Memory B cell (primary cell): ENCODE measurements around the gene UACA.
"Not testable (repeated sequence)": the region's sequence is repeated elsewhere in the genome, so short reads cannot be mapped to it uniquely, and the experiment has no call there.

Experiments used
- ATAC-seq: fragments of 150-1000 bp; cut with Tn5 transposase; 2 replicates; pipeline ENCODE4 v1.10.0; 2021; ENCODE audit warnings: low read depth, mild to moderate bottlenecking, moderate library complexity
- DNase-seq, 2 donors: peaks; one replicate each; pipeline ENCODE4 v3.0.0; 2022; ENCODE audit warnings: low spot score in 2 of 2
- H3K27ac Mint-ChIP-seq: one replicate; pipeline ENCODE4 v1.8.0; 2022; ENCODE audit warnings: mild to moderate bottlenecking, moderate library complexity, mixed read lengths
- H3K27me3 Mint-ChIP-seq: one replicate; pipeline ENCODE4 v1.8.0; 2022; ENCODE audit warnings: mixed read lengths
- H3K36me3 Mint-ChIP-seq: one replicate; pipeline ENCODE4 v1.8.0; 2022; ENCODE audit warnings: mild to moderate bottlenecking, mixed read lengths
- H3K4me1 Mint-ChIP-seq: one replicate; pipeline ENCODE4 v1.8.0; 2022; ENCODE audit warnings: mixed read lengths
- H3K4me3 Mint-ChIP-seq: one replicate; pipeline ENCODE4 v1.8.0; 2022; ENCODE audit warnings: mild to moderate bottlenecking, moderate library complexity, mixed read lengths
- H3K9me3 Mint-ChIP-seq: one replicate; pipeline ENCODE4 v1.8.0; 2022; ENCODE audit warnings: mixed read lengths

The UACA gene

DNA sequence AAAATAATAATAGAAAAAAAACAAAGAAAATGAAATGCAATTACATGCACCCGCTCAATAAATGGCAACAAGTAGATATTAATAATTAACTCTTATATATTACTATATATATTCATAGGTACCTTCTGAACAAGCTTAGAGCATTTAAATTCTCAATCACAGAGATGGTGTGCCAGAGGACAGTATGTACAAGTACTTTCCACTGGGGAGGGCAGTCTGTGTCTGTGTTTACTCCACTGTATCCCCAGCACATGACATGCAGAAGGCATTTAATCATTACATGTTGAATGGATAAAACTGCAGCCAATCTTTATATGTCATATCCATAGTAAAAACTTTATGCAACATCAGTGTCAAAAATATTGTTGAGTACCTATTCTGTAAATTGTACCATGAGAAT lies 97.8 kb downstream of the UACA start:
- DNase-seq = no peak
- peaks cover 2% of the 10 kb centered on the region for H3K27me3 Mint-ChIP-seq
- no peak for ATAC-seq
- no peaks in the 10 kb centered on the region for H3K9me3 Mint-ChIP-seq
- no peak overlapping the region for H3K27ac Mint-ChIP-seq
- no peak overlapping the region for H3K4me3 Mint-ChIP-seq
- H3K4me1 Mint-ChIP-seq = no peaks in the 10 kb centered on the region
- no peaks in the 10 kb centered on the region for H3K36me3 Mint-ChIP-seq

DNA sequence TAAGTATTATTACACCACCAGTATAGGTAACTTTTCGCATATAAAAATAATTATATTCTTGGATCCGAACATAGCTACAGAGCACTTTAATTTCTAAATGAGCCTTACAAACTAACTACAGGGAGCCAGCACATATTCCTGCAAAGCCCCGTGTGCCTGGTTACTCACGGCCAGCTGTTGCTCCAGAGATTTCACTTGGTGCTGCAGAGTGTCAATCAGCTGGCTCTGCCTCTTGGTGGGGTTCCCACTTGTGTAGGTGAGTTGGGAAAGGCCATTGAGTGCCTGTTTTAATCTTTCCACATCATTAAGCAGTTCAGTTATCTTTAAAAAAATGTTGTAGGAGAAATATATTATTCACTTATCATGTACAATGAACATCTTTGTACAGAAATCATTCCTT lies 98.9 kb downstream of the UACA start:
- ATAC-seq (no peak), DNase-seq (no peak)
- peaks cover 7% of the 10 kb centered on the region for H3K27me3 Mint-ChIP-seq
- H3K27ac Mint-ChIP-seq = no peak overlapping the region
- peaks cover 2% of the 10 kb centered on the region for H3K36me3 Mint-ChIP-seq
- no peaks in the 10 kb centered on the region for H3K4me1 Mint-ChIP-seq
- H3K9me3 Mint-ChIP-seq = no peaks in the 10 kb centered on the region
- no peak overlapping the region for H3K4me3 Mint-ChIP-seq

DNA sequence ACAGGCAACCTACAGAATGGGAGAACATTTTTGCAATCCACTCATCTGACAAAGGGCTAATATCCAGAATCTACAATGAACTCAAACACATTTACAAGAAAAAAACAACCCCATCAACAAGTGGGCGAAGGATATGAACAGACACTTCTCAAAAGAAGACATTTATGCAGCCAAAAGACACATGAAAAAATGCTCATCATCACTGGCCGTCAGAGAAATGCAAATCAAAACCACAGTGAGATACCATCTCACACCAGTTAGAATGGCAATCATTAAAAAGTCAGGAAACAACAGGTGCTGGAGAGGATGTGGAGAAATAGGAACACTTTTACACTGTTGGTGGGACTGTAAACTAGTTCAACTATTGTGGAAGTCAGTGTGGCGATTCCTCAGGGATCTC lies 100.3 kb downstream of the UACA start:
- H3K4me3 Mint-ChIP-seq, H3K27ac Mint-ChIP-seq, H3K4me1 Mint-ChIP-seq, ATAC-seq, DNase-seq, H3K27me3 Mint-ChIP-seq, H3K9me3 Mint-ChIP-seq, H3K36me3 Mint-ChIP-seq: not testable (repeated sequence)

DNA sequence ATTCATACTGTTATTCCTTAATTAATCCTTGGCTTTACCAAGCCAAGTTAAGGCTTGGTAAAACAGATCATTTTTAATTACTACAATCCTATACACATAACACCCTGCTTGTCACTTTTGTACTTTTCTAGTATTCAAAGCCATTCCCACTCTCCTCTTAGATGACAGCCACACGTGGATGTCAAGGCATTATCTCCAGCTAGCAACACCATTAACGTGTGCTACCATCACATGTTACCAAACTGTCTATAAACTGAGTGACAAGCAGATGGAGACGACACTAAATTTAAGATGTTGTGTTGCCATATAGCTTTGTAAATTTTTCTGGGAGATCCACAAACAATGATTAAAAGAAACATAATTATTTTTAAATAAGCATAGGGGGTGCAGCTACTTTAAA lies 103.7 kb downstream of the UACA start:
- H3K36me3 Mint-ChIP-seq = peaks cover 2% of the 10 kb centered on the region
- no peaks in the 10 kb centered on the region for H3K9me3 Mint-ChIP-seq
- H3K4me1 Mint-ChIP-seq = no peaks in the 10 kb centered on the region
- H3K27me3 Mint-ChIP-seq = peaks cover 5% of the 10 kb centered on the region
- no peak for DNase-seq
- no peak overlapping the region for H3K4me3 Mint-ChIP-seq
- ATAC-seq = no peak
- no peak overlapping the region for H3K27ac Mint-ChIP-seq

DNA sequence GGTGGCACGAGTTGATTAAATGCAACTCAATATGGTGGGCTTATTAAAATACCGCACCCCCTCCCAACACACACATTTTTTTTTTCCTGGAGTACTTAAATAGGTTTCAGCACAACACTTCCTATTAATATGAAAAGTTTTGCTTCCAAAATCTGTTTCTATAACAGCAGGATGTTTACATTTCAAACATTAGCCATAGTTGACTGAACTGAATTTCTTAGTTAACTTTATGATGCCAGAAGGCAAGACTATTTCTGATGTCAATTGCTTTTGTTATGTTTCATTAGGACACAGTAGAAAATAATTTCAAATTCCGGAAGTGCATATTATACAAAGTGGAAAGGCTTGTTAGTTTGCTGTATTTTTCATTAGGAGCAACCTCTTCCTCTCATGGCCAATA lies 104.7 kb downstream of the UACA start:
- no peaks in the 10 kb centered on the region for H3K4me1 Mint-ChIP-seq
- no peak for ATAC-seq

DNA sequence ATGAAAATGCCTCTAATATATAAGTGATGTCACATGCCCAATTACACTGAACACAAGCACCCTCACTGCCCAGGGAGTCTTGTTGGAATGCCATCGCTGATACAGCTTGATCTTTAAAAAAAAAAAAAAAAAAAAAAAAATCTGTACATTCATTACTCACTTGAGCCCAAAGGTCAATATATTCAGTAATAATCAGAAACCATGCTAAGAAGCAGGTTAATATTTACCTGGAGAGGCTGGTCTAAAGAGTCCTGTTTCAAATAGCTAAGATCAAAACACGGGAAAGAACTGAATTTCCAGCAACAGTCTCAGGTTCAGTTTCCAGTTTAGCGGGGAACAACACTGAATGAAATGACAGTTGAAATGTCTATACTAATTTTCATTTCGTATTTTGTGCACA lies 109.9 kb downstream of the UACA start:
- H3K4me1 Mint-ChIP-seq = no peaks in the 10 kb centered on the region
- H3K27me3 Mint-ChIP-seq = peaks cover 5% of the 10 kb centered on the region
- no peak overlapping the region for H3K27ac Mint-ChIP-seq
- DNase-seq = no peak
- H3K36me3 Mint-ChIP-seq = no peaks in the 10 kb centered on the region
- H3K9me3 Mint-ChIP-seq = no peaks in the 10 kb centered on the region
- no peak for ATAC-seq
- H3K4me3 Mint-ChIP-seq = no peak overlapping the region

More for the DNA sequence above, 104.7 kb downstream of the UACA start:
- no peak for DNase-seq
- peaks cover 2% of the 10 kb centered on the region for H3K36me3 Mint-ChIP-seq
- H3K27me3 Mint-ChIP-seq = peaks cover 5% of the 10 kb centered on the region
- H3K4me3 Mint-ChIP-seq = no peak overlapping the region
- no peaks in the 10 kb centered on the region for H3K9me3 Mint-ChIP-seq
- no peak overlapping the region for H3K27ac Mint-ChIP-seq

DNA sequence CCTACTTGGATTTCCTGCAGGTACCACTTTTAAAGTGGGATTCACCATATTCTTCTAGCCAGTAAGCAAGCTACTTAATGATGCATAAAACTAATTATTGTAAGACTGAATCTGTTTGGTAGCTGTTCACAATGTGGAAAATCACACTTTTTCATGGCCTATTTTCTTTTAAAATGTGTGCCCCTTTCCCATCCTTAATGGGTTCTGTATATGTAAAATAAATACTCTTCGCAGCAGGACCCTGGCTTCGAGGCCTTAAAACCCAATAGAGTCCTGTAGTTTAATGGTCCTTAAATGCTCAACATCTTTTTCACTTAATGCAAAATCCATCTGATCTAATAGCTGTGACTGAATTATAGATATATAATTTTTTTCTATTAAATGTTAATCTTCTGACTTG lies 111.0 kb downstream of the UACA start:
- H3K4me3 Mint-ChIP-seq = no peak overlapping the region
- H3K36me3 Mint-ChIP-seq = no peaks in the 10 kb centered on the region
- H3K9me3 Mint-ChIP-seq = no peaks in the 10 kb centered on the region
- no peaks in the 10 kb centered on the region for H3K4me1 Mint-ChIP-seq
- peaks cover 5% of the 10 kb centered on the region for H3K27me3 Mint-ChIP-seq
- DNase-seq = no peak
- H3K27ac Mint-ChIP-seq = no peak overlapping the region
- ATAC-seq = no peak

DNA sequence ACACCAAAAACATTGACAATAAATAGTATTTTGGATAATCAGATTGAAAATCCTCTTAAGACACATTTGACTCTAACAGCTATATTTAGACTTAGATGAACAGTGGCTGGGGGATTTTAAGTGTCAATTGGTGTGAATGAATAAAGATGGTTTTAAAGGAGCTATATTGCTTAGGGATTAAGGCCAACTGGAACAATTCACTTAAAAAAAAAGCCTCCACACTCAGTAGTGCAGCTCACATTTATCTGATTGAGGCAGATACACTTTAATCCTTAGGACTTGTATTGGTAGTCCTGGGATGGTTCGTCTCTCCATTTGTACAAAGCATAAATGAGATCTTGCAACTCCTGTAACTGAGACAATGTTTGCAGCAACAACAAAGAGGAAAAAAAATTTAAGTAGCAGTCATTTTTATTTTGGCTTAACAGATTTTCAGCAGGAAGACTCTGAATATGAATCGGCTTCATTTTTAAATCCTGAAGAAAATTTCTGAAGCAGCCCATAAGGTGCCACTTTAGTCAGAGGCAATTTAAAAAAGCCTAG lies 112.0 kb downstream of the UACA start:
- Mint-ChIP-seq H3K4me3 (no peak overlapping the region), H3K4me1 (no peaks in the 10 kb centered on the region), H3K9me3 (no peaks in the 10 kb centered on the region), H3K27ac (no peak overlapping the region), H3K36me3 (no peaks in the 10 kb centered on the region), H3K27me3 (peaks cover 9% of the 10 kb centered on the region)
- ATAC-seq (no peak), DNase-seq (no peak)

DNA sequence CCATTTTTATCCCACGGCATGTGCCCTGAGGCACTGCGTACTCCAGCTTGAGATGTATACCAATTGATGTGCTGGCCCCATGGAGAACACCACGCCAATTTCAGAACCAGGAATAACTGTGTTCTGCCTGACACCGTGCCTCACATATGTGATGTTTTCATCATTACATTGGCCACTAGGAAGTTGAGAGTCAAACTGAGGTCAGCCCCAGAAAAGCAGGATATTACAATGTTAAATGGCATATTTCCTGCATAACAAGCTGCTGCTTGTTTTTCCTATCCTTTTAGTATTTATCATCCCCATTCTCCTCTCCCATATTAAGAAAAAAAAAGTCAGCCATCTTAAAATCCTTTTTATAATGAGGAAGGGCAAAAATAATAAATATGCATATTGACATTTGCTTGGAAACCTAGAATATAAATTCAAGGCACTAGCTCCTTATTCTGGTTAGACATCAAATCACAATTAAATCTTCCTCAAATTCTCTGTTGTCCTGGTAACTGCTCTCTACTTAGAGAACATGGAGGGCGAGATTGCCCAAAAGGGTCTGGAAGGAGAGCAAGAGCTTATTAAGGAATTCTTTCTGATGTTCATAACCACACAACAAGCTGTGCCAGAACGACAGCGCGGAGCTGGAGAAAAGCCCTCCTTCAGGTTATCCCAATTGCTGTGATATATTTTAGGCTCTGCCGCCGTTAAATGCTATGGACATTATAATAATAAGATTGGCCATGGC lies 112.6 kb downstream of the UACA start:
- Mint-ChIP-seq H3K27ac (no peak overlapping the region), H3K27me3 (peaks cover 12% of the 10 kb centered on the region), H3K36me3 (no peaks in the 10 kb centered on the region), H3K4me1 (no peaks in the 10 kb centered on the region), H3K9me3 (no peaks in the 10 kb centered on the region), H3K4me3 (no peak overlapping the region)
- no peak for DNase-seq
- no peak for ATAC-seq

DNA sequence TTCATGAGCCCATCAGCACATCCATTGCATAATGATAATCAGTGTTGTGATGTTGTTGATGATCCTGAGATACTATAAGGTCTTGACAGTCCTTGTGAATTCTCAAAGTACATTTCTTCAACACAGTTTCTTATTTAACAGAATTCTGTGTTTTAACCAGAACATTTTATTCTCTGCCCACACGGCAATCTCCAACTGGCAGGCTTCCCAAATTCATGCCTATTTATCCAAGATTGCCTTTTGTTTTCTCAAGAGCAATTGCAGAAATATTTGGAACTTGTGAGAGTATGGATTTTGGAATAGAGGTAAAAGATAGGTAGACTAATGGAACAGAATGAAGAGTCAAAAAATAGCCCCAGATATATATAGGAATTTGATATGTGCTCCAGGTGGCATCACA lies 116.0 kb downstream of the UACA start:
- Mint-ChIP-seq H3K27ac (no peak overlapping the region), H3K4me3 (no peak overlapping the region), H3K9me3 (no peaks in the 10 kb centered on the region), H3K36me3 (no peaks in the 10 kb centered on the region), H3K4me1 (no peaks in the 10 kb centered on the region), H3K27me3 (peaks cover 20% of the 10 kb centered on the region)
- ATAC-seq = no peak
- no peak for DNase-seq

DNA sequence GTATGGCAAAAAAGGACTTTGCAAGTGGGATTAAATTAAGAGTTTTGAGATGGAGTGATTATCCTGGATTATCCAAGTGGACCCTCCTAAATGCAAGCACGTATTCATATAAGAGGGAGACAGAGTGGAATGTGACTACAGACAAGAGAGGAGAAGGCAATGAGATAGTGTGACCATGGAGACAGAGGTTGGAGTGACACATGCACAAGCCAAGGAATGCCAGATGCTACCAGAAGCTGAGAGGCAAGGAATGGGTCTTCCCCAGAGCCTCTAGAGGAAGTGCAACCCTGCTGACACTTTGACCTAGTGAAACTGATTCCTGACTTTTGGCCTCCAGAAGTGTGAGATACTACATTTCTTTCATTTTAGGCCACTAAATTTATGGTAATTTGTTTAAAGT lies 117.2 kb downstream of the UACA start:
- Mint-ChIP-seq H3K4me1 (no peaks in the 10 kb centered on the region), H3K27me3 (peaks cover 21% of the 10 kb centered on the region), H3K9me3 (no peaks in the 10 kb centered on the region), H3K36me3 (no peaks in the 10 kb centered on the region), H3K27ac (no peak overlapping the region), H3K4me3 (no peak overlapping the region)
- ATAC-seq (no peak), DNase-seq (no peak)

DNA sequence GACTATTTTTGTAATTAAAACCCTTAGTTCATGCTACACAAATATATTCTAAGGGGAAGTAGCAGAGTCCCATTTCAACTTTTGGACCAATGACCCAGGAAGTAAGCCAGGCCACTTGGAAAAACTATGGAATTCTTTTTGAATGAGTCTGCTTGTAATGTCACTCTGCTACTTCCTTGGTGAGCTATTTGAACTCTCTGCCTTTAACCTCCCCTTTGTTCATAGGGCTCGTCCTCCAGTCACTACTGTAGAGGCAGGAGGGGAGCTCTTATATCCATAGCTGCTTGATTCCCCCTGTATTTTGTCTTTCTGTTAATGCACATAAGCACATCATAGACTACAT lies 119.6 kb downstream of the UACA start:
- Mint-ChIP-seq H3K27me3 (peaks cover 16% of the 10 kb centered on the region), H3K4me1 (no peaks in the 10 kb centered on the region), H3K9me3 (no peaks in the 10 kb centered on the region), H3K36me3 (no peaks in the 10 kb centered on the region), H3K4me3 (no peak overlapping the region), H3K27ac (no peak overlapping the region)
- DNase-seq (no peak), ATAC-seq (no peak)

DNA sequence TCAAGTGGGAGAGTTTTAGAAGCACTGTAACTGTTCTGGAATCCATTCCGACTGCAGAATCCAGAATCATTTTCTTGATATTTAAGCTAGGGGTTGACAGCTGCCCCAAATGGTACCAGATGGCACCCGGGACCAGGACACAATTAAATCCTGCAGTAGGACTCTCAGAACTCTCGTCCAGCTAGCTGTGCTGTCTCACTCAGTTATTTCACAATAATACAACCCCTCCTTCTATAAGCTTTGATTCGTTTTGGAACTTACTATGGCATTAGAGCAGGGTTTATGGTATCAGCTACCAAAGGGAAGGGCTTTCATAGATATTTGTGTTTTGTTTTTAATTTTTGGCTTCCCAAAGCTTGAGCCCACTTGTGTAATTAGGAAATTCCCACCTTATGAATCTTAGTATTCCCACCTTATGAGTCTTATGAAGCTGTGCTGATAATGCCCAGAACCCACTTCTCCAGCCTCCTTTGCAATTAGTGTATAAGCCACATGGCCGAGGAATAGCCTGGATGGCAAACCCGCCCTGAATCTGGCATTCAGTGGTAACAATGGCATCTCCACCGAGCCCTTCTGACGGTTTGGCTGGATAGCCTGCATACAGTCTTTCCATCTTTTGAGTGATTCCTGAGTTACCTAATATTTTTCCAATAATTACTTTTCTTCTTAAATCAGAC lies 120.1 kb downstream of the UACA start:
- no peaks in the 10 kb centered on the region for H3K4me1 Mint-ChIP-seq
- H3K4me3 Mint-ChIP-seq = no peak overlapping the region
- ATAC-seq (no peak), DNase-seq (no peak)
- peaks cover 19% of the 10 kb centered on the region for H3K27me3 Mint-ChIP-seq
- H3K36me3 Mint-ChIP-seq = no peaks in the 10 kb centered on the region
- H3K9me3 Mint-ChIP-seq = no peaks in the 10 kb centered on the region
- no peak overlapping the region for H3K27ac Mint-ChIP-seq

DNA sequence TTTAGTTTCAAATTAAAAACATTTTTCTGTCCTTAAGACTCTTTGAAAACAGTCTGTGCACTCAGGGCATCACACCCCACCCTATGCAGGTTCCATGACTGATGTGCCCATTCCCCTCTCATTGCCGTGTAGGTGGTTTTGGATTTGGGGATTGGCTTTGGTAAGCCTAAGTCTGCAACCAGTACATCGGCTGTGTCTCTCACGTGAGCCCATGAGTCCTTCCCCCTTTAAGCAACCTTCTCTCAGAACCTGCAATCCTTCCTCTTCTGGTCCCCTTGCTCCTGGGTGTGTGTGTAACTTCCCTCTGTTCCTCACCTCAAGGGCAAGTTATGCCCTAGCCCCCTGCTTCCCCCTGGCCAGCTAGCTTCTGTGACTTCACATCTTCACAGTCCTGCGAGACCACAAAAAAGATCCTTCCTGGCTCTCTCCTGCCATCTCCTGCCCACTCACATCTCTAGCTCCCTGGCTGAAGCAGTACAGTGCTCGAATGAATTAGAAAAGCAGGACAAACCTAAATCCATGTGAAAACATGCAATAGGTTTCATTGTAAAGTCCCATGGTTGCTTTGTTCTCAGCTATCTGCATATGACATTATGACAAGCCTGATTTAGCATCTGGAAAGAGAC lies 126.7 kb downstream of the UACA start:
- no peak overlapping the region for H3K27ac Mint-ChIP-seq
- peaks cover 29% of the 10 kb centered on the region for H3K27me3 Mint-ChIP-seq
- H3K4me1 Mint-ChIP-seq = peaks cover 5% of the 10 kb centered on the region
- no peak for DNase-seq
- H3K9me3 Mint-ChIP-seq = no peaks in the 10 kb centered on the region
- no peak overlapping the region for H3K4me3 Mint-ChIP-seq
- ATAC-seq = no peak
- no peaks in the 10 kb centered on the region for H3K36me3 Mint-ChIP-seq
